Left renal pelvis (tissue), 4 donors: ENCODE results near the gene HDAC8. TPM values are rescaled to one million over a fixed set of nuclear protein-coding genes. Genes with fewer than 3 reads are reported as not detected.
"Not testable (repeated sequence)": the region's sequence is repeated elsewhere in the genome, so short reads cannot be mapped to it uniquely, and the experiment has no call there.

Experiments used
- DNase-seq, 4 donors: peaks; one replicate each; pipeline ENCODE4 v3.0.0-alpha.2; 2013; ENCODE audit warnings: low read depth in 4 of 4, low spot score in 3 of 4
- polyA plus RNA-seq, 4 donors: library from polyadenylated mRNA; unstranded; fragments of 120-200 nt; gene quantifications; one replicate each; pipeline ENCODE4 v1.2.1, GENCODE V29; 2013; ENCODE audit not compliant: insufficient read length in 4 of 4

HDAC8 gene
- polyA plus RNA-seq, 4 donors = 28.1 to 40.1 (median 33.4) TPM

DNA sequence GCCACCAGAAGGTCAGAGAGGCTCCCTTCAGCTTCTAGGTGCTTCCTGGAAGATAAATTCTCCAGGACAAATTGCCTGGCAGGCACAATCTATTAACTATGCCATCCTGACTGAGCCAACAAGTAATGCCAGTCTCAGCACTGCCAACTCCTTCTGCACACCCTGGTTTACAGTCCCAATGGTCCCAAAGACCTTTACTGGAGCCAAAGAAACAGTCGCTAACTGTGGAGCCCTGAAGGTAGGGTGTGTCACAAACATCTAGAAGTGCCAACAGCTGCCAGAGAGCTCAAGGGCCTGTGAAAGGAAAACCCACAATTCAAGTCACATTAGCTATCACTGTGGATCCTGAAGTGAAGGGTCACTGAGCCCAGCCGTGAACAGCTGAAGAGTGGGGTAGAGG is 232.0 kb downstream of the HDAC8 start:
- no peak for DNase-seq

DNA sequence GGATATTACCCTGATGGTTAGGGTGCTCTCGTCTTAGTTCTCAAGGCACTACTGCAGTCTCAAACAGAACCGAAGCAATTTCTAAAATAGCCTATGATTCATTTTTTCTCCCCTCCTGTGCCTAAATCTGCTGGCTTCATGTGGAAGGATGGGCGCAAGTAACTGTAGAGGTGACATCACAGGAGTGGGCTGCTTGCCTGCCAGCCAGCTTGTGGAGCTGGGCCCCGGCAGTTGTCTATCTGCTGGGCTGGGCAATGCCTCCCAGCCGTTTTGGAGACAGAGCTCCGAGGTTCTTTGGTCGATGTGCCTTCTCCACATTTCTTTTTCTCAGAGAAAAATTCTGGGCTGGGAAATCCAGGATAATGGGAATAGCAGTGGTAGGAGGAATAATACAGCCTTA is 232.6 kb downstream of the HDAC8 start:
- no peak for DNase-seq

DNA sequence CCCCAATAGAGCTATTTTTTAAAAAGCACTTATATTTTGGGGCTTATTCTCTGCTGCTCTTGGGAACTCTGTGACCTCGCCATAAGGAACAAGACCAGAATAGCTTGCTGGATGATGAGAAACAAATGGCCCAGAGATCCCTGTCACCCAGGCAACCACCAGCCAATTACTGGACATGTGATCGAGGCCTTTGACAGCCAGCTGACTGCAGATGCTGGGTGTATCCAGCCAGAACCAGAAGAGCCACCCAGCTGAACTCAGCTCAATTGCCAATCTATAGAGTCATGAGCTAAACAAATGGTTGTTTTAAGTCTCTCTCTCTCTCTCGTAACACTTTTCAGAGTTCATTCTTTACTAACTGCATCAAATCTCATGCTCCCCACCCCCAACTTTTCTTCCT is 242.5 kb downstream of the HDAC8 start:
- no peak for DNase-seq

DNA sequence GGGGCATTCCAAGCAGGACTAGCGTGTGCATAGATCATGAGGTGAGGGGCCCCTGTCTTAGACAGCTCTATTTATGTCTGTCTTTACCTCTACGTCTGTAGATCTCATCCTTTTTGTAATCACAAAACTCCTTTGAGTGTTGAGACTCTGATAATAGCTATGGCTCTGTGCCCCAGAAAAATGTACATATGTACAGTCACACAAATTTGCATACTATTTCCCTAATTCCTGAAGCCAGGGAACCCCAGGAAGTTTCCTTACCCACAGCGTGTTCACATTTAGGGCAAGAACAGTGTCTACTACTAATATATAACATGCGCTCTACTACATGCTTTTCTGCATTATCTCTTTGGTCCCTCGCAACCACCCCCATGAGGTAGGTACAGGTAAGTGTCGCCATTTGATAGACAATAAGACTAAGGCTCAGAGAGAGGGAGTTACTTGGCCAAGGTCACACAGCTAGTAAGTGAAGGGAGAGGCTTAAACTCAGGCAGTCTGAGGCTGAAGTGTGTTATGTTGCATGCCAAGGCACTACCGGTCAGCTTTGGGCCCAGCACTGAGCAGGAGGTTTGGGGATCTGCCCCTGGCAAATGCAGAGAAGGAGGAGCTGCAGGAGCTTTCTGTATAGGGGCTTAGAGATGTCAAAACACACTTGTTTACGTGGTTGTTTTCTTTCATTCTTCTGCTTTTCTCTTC is 245.9 kb downstream of the HDAC8 start:
- DNase-seq = no peak

GRCh38 chrX:72319651-72320050 is 253.0 kb downstream of the HDAC8 start:
- DNase-seq = not testable (repeated sequence)

GRCh38 chrX:72317139-72317538 is 255.5 kb downstream of the HDAC8 start:
- DNase-seq = no peak

DNA sequence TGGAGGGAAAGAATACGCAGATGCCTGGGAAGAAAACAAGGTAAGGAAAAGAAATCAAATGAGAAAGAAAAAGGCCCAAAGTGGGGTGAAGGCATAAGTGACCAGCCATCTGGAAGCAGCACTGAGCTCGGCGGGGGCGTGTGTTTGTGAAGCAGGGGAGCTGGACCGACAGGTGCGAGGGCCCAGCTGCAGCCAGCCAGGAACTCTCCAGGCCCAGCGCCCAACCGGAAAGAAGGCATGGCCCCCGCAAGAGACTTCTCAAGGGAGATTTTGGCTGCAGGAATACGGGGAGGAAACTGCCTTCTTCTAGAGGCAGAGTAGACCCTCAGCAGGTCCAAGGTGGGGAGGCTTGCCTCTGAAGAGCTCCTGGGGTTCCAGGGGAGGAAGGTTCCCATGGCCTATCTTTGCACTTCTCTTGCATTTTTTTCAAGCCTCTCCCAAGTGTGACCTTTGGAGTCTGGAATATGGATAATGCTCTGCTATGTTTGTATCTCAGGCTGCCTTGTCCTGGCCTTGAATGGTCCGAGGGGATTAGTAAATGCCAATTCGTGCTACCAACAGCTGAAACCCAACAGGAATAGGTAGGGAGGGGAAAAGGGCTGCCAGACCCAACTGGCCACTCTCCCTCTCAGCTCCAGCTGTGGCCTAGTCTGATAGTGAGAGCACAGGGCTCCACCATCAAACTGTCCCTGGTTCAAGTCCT is 256.1 kb downstream of the HDAC8 start:
- no peak for DNase-seq

- DNase-seq = no peak
These were observed 257.8 kb downstream of the HDAC8 start for GRCh38 chrX:72314881-72315280.

DNA sequence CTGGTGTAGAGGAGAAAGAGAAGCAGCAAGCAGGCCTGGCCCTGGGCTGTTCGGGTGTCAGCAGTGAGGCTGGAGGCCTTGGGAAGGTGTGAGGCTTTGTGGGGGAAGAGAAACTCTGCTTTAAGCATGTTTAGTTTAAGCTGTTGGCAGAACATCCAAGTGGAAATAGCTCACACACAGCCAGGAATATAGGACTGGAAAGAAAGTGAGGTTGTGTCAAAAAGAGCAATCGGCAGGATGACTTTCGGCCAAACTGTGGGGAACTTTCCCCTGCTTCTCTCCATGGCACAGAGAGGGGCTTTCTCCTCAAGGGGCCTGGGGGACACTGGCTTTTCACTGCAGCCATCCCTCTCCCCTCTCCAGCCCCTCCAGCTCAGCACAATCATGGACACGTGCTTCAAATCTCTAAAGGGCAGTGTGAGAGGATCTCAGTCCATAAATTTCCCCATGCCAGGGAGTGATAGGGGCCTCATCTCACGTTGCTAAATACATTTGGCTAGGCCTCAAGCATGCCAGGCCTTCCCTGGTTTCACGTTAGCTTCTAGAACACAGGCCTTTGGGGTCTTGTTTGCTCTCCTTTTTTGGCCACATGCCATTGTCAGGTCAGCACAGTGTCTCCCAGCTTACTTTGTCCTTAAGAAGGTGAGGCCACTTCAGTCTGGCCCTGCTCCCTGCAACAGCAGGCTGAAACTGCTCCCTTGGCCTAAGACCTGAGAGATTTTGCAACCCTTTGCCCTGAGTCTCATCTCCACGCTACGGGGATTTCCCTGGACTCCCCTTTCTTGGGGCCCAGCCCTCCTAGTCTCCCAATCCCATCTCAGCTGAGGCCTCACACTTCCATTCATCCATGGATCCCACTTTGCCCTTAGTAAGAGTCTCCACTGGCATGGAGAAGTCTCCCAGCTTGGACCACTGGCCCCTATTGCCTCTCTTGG is 258.7 kb downstream of the HDAC8 start:
- no peak for DNase-seq

GRCh38 chrX:72312311-72312940 is 260.2 kb downstream of the HDAC8 start:
- DNase-seq = no peak

DNA sequence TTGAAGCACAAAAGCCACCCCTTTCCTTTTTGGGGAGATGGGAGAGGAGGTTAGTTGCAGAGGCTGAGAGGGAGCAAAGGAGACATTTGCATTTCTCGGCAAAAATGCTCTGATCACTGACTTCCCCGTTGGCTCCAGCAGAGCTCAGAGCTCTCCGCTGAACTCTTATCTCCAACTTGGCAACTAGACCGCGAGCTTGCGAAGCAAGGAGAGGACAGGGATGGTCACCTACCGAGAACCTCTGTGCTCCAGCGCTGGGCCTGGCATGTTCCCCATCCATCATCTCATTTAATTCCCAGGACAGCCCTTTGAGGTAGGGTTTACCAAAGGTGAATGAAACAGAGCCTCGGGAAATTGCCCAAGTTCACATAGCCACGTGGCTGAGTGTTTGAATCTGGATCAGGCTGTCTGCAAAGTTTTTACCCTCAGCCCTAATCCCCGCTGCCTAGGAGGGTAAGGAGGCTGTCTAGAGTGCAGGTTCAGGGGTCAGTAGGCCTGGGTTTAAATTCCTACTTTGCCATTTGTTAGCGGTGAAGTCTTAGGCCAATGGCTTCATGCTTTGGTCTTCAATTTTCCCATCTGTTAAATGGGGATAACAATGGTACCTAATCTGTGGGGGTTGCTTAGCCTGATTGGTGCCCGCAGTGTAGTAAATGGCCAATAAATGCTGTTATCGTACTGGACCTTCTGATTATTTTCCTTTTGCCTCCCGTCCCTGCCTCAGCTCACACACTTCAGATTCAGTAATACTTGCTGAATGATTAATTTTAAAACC is 263.2 kb downstream of the HDAC8 start:
- no peak for DNase-seq

DNA sequence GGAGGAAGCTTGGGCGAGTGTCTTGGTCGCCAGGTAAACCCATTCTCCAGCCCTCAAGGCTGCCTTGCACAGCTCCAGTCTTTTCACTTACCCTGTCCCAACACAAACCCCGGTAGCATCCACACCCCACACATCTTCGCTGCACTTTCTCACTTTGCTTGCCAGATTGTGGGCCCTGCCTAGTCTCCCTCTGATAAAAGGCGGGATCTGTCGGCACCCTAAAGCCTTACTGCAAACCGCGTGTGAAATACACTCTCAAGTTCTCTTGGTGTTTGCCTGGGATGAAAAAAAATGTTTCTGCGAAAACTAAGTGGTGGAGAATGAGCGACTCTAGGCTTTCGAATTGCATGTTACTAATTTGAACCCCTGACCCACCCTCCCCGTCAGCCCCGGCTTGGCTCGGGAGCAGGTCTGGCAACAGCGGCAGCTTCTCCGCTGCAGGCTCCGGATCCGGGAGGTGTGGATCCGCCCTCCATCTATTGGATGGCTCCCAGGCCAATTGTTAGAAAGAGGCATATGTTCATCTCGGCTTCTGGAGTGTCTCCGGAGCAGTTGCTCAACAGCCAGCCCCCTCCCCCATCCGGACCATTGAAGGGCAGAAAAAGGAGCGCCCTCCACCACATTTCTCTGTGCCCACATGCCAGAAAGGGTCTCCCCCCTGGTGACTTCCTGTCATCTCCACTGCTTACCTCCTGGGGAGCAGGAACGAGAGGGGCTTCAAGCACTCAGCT is 263.9 kb downstream of the HDAC8 start:
- DNase-seq = peak in 3 of 4 donors; percentile 37 to 52 (median 51)

- no peak for DNase-seq
These were observed 264.5 kb downstream of the HDAC8 start for GRCh38 chrX:72308209-72308565.

DNA sequence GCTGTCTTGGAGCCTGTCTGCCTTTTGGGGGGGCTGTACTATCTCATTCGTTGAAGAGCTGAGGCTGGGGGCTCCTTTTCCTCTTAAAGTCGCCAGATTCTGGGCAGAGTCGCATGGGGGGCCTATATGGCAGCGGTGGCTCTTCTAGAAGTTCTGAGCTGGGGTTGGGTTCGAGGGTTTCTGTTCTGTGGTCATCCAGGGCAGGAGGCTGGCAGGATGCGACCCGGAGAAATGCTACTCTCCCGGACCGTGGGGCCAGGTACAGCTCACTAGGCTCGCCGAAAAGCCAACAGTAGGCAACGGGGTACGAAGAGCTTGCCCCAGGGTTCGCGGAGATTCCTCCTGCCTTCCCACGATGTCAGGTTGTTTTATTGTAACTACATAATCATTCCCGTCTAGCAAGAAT is 265.0 kb downstream of the HDAC8 start:
- DNase-seq = no peak

DNA sequence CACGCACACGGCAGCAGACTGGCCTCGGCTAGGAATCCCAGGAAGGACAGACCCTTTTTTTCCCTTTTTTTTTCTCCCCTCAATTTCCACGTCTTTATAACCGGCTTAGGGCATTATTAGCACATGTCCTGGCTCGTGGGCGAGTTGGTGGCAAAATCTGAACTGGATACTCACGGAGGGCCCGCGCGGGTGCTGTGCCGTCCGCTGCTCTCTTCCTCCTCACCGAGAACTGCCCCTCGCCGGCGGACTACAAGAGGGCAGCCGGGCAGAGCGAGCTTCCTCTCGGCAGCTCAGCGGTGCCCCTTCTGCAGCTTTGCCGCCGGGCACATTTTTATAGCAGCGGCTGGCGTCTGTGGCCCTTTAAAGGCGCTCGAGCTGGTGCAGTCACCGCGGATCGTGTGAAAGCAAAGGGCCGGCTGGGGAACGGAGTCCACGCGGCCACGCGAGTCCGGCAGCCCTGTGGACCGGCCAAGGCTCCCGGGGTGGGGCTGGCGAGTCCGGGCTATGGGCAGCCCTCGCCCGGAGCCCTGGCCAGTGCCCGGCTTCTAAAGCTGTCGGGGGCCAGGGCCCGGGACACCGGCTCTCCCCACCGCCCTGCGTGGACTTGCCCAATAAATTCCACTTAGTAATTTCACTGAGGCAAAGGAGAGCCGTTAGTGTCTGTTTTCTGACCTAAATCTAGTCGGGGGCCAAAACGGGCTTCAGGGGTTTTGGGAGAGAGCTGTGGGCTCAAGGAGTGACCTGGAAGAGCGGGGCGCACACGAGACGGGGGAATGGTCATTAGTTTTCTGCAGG is 265.6 kb downstream of the HDAC8 start:
- peak in 2 of 4 donors; percentile 42 to 67 for DNase-seq

- DNase-seq = no peak
These were observed 266.4 kb downstream of the HDAC8 start for GRCh38 chrX:72306085-72306801.

DNA sequence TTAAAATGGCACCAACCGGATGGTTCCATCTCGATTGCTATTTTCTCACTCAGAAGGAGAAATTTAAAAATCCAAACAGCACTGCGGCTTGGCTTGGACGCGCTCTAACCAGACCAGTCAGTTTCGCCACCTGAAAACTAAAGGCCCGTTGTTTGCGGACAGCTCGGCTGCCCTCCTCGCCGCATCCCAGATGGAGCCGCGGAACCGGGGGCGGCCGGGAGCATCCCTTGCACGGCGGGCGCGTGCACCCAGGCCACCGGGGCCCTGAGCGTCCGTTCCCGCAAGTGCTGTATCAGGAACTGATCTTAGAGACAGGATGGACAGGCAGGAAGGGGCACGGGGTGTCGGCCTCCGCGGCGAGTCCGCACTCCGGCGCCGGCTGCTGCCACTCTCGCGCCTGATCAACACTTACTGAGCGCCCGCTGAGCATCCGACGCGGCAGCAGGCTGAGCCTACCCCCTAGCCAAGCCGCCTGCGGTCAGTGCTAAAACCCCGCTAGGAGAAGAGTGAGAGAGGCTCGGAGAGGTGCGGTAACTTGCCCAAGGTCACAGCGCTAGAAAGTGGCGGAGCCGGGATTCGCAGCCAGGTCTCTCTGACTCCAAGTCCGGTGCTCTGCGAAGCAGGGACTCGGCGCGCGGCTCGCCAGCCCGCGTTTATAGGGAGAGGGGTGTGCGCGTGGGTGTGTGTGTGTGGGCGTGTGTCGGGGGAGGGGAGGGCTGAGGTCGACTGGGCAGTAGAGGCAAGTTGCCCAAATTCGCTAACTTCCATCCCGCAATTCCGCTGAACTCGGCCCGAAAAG is 267.2 kb downstream of the HDAC8 start, which contains the start of gene CITED1:
CITED1 (minus strand) TSS at position 629 of the 799 bp plus-strand sequence. CDS start 3,045 bp downstream, outside the sequence.
- DNase-seq = no peak
